ENCODE measurements around the gene TMED6. TPM values are rescaled to one million over a fixed set of nuclear protein-coding genes. Genes with fewer than 3 reads are reported as not detected.
A peak's percentile ranks its signal among the peaks of the same experiment; 100 is the strongest.

Gene TMED6
- total RNA-seq (2014; rRNA removed; shearing (Covaris generic)) = not detected in 2 replicates

GRCh38 chr16:69351309-69352027 lies at the start of gene TMED6:
TMED6 (minus strand) TSS chr16:69351786; CDS start chr16:69351753, 33 bp downstream.
- H3K4me3 ChIP-seq = no peak within 1 kb of the TSS
- no peaks in the 10 kb centered on the region for H3K36me3 ChIP-seq
- H3K4me1 ChIP-seq = no peaks in the 10 kb centered on the region
- no peak for DNase-seq
- H3K9me3 ChIP-seq (replicated peaks) = no peaks in the 10 kb centered on the region
- H3K27me3 ChIP-seq = no peaks in the 10 kb centered on the region
- H3K27ac ChIP-seq = no peak within 1 kb of the TSS

- no peak overlapping the region for H3K27ac ChIP-seq
- no peaks in the 10 kb centered on the region for H3K9me3 ChIP-seq (replicated peaks)
- H3K27me3 ChIP-seq = no peaks in the 10 kb centered on the region
- DNase-seq = no peak
- peaks cover 4% of the 10 kb centered on the region; the same call in 1 of the 2 replicates for H3K4me1 ChIP-seq
- no peak overlapping the region for H3K4me3 ChIP-seq
- no peaks in the 10 kb centered on the region for H3K36me3 ChIP-seq
Observed at GRCh38 chr16:69399361-69399760, 47.8 kb upstream of the TMED6 start.

GRCh38 chr16:69397821-69398521 lies 46.4 kb upstream of the TMED6 start:
- DNase-seq = peak; percentile 45 to 65
- Histone ChIP-seq H3K27ac (no peak overlapping the region), H3K27me3 (no peaks in the 10 kb centered on the region), H3K4me3 (no peak overlapping the region), H3K9me3 (replicated peaks) (no peaks in the 10 kb centered on the region), H3K4me1 (peaks cover 4% of the 10 kb centered on the region; the same call in 1 of the 2 replicates), H3K36me3 (no peaks in the 10 kb centered on the region)

- Histone ChIP-seq H3K36me3 (no peaks in the 10 kb centered on the region), H3K27me3 (no peaks in the 10 kb centered on the region), H3K27ac (peak overlapping the region; percentile 19), H3K4me1 (peaks cover 4% of the 10 kb centered on the region; the same call in 1 of the 2 replicates), H3K4me3 (peak overlapping the region; percentile 41), H3K9me3 (replicated peaks) (no peaks in the 10 kb centered on the region)
- peak; percentile 64 to 85 for DNase-seq
Observed at GRCh38 chr16:69396187-69397061, 44.8 kb upstream of the TMED6 start.

GRCh38 chr16:69395859-69396186 lies 44.2 kb upstream of the TMED6 start:
- H3K36me3 ChIP-seq = no peaks in the 10 kb centered on the region
- H3K4me3 ChIP-seq = no peak overlapping the region
- no peaks in the 10 kb centered on the region for H3K27me3 ChIP-seq
- no peak overlapping the region for H3K27ac ChIP-seq
- no peak for DNase-seq
- peaks cover 4% of the 10 kb centered on the region; the same call in 1 of the 2 replicates for H3K4me1 ChIP-seq
- H3K9me3 ChIP-seq (replicated peaks) = no peaks in the 10 kb centered on the region

- no peaks in the 10 kb centered on the region for H3K27me3 ChIP-seq
- H3K4me1 ChIP-seq = peaks cover 4% of the 10 kb centered on the region; the same call in 1 of the 2 replicates
- no peak overlapping the region for H3K4me3 ChIP-seq
- DNase-seq = no peak
- H3K9me3 ChIP-seq (replicated peaks) = no peaks in the 10 kb centered on the region
- H3K27ac ChIP-seq = no peak overlapping the region
- no peaks in the 10 kb centered on the region for H3K36me3 ChIP-seq
Observed at GRCh38 chr16:69393898-69394849, 42.6 kb upstream of the TMED6 start.

GRCh38 chr16:69386596-69386995 lies 35.0 kb upstream of the TMED6 start:
- Histone ChIP-seq H3K36me3 (peaks cover 20% of the 10 kb centered on the region), H3K27me3 (no peaks in the 10 kb centered on the region), H3K4me3 (peak overlapping the region; percentile 57; the same call in 1 of the 2 replicates), H3K4me1 (no peaks in the 10 kb centered on the region; the same call in 1 of the 2 replicates), H3K9me3 (replicated peaks) (no peaks in the 10 kb centered on the region), H3K27ac (no peak overlapping the region)
- DNase-seq = peak in 1 of 2 experiments; percentile 12

GRCh38 chr16:69384974-69385373 lies 33.4 kb upstream of the TMED6 start:
- peak overlapping the region; percentile 57 for H3K4me3 ChIP-seq
- H3K4me1 ChIP-seq = no peaks in the 10 kb centered on the region; the same call in 1 of the 2 replicates
- H3K36me3 ChIP-seq = peaks cover 25% of the 10 kb centered on the region
- no peak for DNase-seq
- H3K27me3 ChIP-seq = no peaks in the 10 kb centered on the region
- no peaks in the 10 kb centered on the region for H3K9me3 ChIP-seq (replicated peaks)
- 0 out of 2 replicates have a peak overlapping the region, but pooled peaks have one; percentile 35 for H3K27ac ChIP-seq

GRCh38 chr16:69382421-69382820 lies 30.8 kb upstream of the TMED6 start:
- Histone ChIP-seq H3K4me1 (no peaks in the 10 kb centered on the region; the same call in 1 of the 2 replicates), H3K27me3 (no peaks in the 10 kb centered on the region), H3K27ac (no peak overlapping the region), H3K4me3 (no peak overlapping the region), H3K9me3 (replicated peaks) (no peaks in the 10 kb centered on the region), H3K36me3 (peaks cover 32% of the 10 kb centered on the region)
- no peak for DNase-seq

- DNase-seq = no peak
- Histone ChIP-seq H3K36me3 (peaks cover 33% of the 10 kb centered on the region), H3K9me3 (replicated peaks) (no peaks in the 10 kb centered on the region), H3K27ac (no peak overlapping the region), H3K4me1 (no peaks in the 10 kb centered on the region), H3K4me3 (no peak overlapping the region), H3K27me3 (no peaks in the 10 kb centered on the region)
Observed at GRCh38 chr16:69381231-69381630, 29.6 kb upstream of the TMED6 start.

- H3K9me3 ChIP-seq (replicated peaks) = no peaks in the 10 kb centered on the region
- peaks cover 34% of the 10 kb centered on the region for H3K36me3 ChIP-seq
- H3K27ac ChIP-seq = no peak overlapping the region
- no peak for DNase-seq
- no peak overlapping the region for H3K4me3 ChIP-seq
- no peaks in the 10 kb centered on the region for H3K27me3 ChIP-seq
- no peaks in the 10 kb centered on the region for H3K4me1 ChIP-seq
Observed at GRCh38 chr16:69378760-69379159, 27.2 kb upstream of the TMED6 start.

GRCh38 chr16:69378036-69378435 lies 26.4 kb upstream of the TMED6 start:
- peaks cover 31% of the 10 kb centered on the region for H3K36me3 ChIP-seq
- DNase-seq = no peak
- no peaks in the 10 kb centered on the region for H3K27me3 ChIP-seq
- no peak overlapping the region for H3K4me3 ChIP-seq
- no peaks in the 10 kb centered on the region for H3K9me3 ChIP-seq (replicated peaks)
- H3K27ac ChIP-seq = no peak overlapping the region
- no peaks in the 10 kb centered on the region for H3K4me1 ChIP-seq

- no peaks in the 10 kb centered on the region for H3K4me1 ChIP-seq
- H3K4me3 ChIP-seq = no peak overlapping the region
- H3K27ac ChIP-seq = no peak overlapping the region
- no peak for DNase-seq
- H3K36me3 ChIP-seq = peaks cover 22% of the 10 kb centered on the region
- H3K9me3 ChIP-seq (replicated peaks) = no peaks in the 10 kb centered on the region
- no peaks in the 10 kb centered on the region for H3K27me3 ChIP-seq
Observed at GRCh38 chr16:69376393-69377059, 24.9 kb upstream of the TMED6 start.

Data from SJCRH30 (cell line).